ENCODE results near the gene ZNF385D.

Gene ZNF385D

GRCh38 chr3:21779909-21780308 is 28.9 kb upstream of the ZNF385D start:
- in situ Hi-C loops (cut with HindIII; ENCODE audit: low sequenced_read_pairs): no loop called here
- no peak overlapping the region for H3K4me3 ChIP-seq (ENCODE audit: low read depth, low read length)
- TF ChIP-seq CTCF (IDR thresholded peaks at IDR 0.05; ENCODE audit: low read depth, low read length): no peak
- no peak for DNase-seq (ENCODE audit: low read depth, low spot score)

GRCh38 chr3:21778715-21779114 is 27.7 kb upstream of the ZNF385D start:
- DNase-seq (ENCODE audit: low read depth, low spot score): no peak
- in situ Hi-C loops (cut with HindIII; ENCODE audit: low sequenced_read_pairs): no loop called here
- no peak overlapping the region for H3K4me3 ChIP-seq (ENCODE audit: low read depth, low read length)
- no peak for TF ChIP-seq CTCF (IDR thresholded peaks at IDR 0.05; ENCODE audit: low read depth, low read length)

GRCh38 chr3:21777821-21778220 is 26.8 kb upstream of the ZNF385D start:
- in situ Hi-C loops (cut with HindIII; ENCODE audit: low sequenced_read_pairs): no loop called here

GRCh38 chr3:21766002-21766401 is 15.0 kb upstream of the ZNF385D start:
- TF ChIP-seq CTCF (IDR thresholded peaks at IDR 0.05; ENCODE audit: low read depth, low read length): no peak
- in situ Hi-C loops (cut with HindIII; ENCODE audit: low sequenced_read_pairs): no loop called here
- no peak for DNase-seq (ENCODE audit: low read depth, low spot score)
- H3K4me3 ChIP-seq (ENCODE audit: low read depth, low read length): no peak overlapping the region

More at GRCh38 chr3:21777821-21778220, 26.8 kb upstream of the ZNF385D start:
- no peak overlapping the region for H3K4me3 ChIP-seq (ENCODE audit: low read depth, low read length)
- TF ChIP-seq CTCF (IDR thresholded peaks at IDR 0.05; ENCODE audit: low read depth, low read length): no peak
- DNase-seq (ENCODE audit: low read depth, low spot score): no peak

- in situ Hi-C loops (cut with HindIII; ENCODE audit: low sequenced_read_pairs): no loop called here
- no peak for TF ChIP-seq CTCF (IDR thresholded peaks at IDR 0.05; ENCODE audit: low read depth, low read length)
These were observed 4.9 kb upstream of the ZNF385D start for GRCh38 chr3:21755896-21756295.

GRCh38 chr3:21754839-21755238 is 3.8 kb upstream of the ZNF385D start:
- no peak overlapping the region for H3K4me3 ChIP-seq (ENCODE audit: low read depth, low read length)

More at GRCh38 chr3:21755896-21756295, 4.9 kb upstream of the ZNF385D start:
- H3K4me3 ChIP-seq (ENCODE audit: low read depth, low read length): no peak overlapping the region
- DNase-seq (ENCODE audit: low read depth, low spot score): no peak

More at GRCh38 chr3:21754839-21755238, 3.8 kb upstream of the ZNF385D start:
- in situ Hi-C loops (cut with HindIII; ENCODE audit: low sequenced_read_pairs): no loop called here
- no peak for TF ChIP-seq CTCF (IDR thresholded peaks at IDR 0.05; ENCODE audit: low read depth, low read length)
- DNase-seq (ENCODE audit: low read depth, low spot score): no peak
